Fibroblast of skin of abdomen (primary cell): Measurements from ENCODE around the gene NFIL3.

ENCODE experiments used
- DNase-seq: peaks from one replicate; pipeline ENCODE4 v3.0.0-alpha.2; 2013

NFIL3 gene

DNA sequence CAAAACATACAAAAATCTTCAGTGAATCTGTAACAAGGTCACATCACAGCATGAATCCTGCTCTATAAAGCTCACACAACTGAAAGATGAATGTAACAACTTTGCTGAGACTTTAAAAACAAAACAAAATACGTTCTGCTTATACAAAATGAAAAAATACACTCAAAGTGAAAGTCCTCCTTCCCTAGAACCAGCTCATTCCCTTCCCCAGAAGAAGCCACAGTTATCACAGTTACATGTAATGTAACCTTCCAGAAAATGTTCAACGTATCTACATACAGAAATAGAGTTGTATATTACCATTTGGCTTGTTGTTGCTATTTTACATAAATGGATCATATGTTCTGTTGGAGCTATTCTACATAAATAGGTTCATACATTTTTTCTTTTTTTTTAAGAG, 64.5 kb downstream of the NFIL3 start:
- no peak for DNase-seq
